BJ (cell line): ENCODE measurements around the gene PTP4A1. TPM values are rescaled to one million over a fixed set of nuclear protein-coding genes. Genes with fewer than 3 reads are reported as not detected.
A peak's percentile ranks its signal among the peaks of the same experiment; 100 is the strongest.
"Not testable (repeated sequence)": the region's sequence is repeated elsewhere in the genome, so short reads cannot be mapped to it uniquely, and the experiment has no call there.

ENCODE experiments used
- CTCF ChIA-PET: fragments of 350-600 bp; formaldehyde crosslinking; extraction: SDS; loops from one replicate; lab custom pipeline; 2021; ENCODE audit warnings: antibody characterized with exemption, inconsistent platforms; lab: Yijun Ruan, JAX
- POLR2A ChIA-PET: fragments of 300-600 bp; sonication (Branson Sonifier 250); formaldehyde crosslinking; extraction: SDS; loops from one replicate; lab custom pipeline; 2021; ENCODE audit warnings: antibody characterized with exemption; lab: Charles Lee
- DNase-seq: peaks from one replicate; pipeline ENCODE4 v3.0.0-alpha.2; 2011; ENCODE audit warnings: low read depth
- H3K27me3 ChIP-seq: 2 replicates; pipeline ENCODE4 v1.6.0; 2011; ENCODE audit warnings: low read length; ENCODE audit not compliant: control insufficient read depth, insufficient read depth
- H3K36me3 ChIP-seq: 2 replicates; pipeline ENCODE4 v1.5.1; 2011; ENCODE audit warnings: low read length; ENCODE audit not compliant: control insufficient read depth, insufficient read depth
- H3K4me3 ChIP-seq: 2 replicates; pipeline ENCODE4 v1.5.1; 2011; ENCODE audit warnings: low read depth, mild to moderate bottlenecking, control low read depth, low read length
- polyA minus RNA-seq: library from RNA; depleted of rRNA, polyadenylated mRNA; stranded (reverse); fragments of >200 nt; gene quantifications from 2 replicates; pipeline ENCODE4 v1.2.3, GENCODE V29; 2011; rRNA and poly(A)+ RNA removed
- polyA plus RNA-seq: library from polyadenylated mRNA; depleted of rRNA; stranded (reverse); fragments of >200 nt; gene quantifications from 2 replicates; pipeline ENCODE4 v1.2.3, GENCODE V29; 2011; rRNA removed
- TF ChIP-seq, protein P1 (sequence below): IDR thresholded peaks from 2 replicates; pipeline ENCODE4 v1.5.1; 2011; ENCODE audit warnings: low read depth, mild to moderate bottlenecking, control low read depth, inconsistent platforms, low read length, moderate library complexity; ENCODE audit not compliant: insufficient read depth

PTP4A1 gene
- polyA plus RNA-seq (4.4 and 15.7 TPM in 2 replicates), polyA minus RNA-seq (7.1 and 17.5 TPM in 2 replicates)

DNA sequence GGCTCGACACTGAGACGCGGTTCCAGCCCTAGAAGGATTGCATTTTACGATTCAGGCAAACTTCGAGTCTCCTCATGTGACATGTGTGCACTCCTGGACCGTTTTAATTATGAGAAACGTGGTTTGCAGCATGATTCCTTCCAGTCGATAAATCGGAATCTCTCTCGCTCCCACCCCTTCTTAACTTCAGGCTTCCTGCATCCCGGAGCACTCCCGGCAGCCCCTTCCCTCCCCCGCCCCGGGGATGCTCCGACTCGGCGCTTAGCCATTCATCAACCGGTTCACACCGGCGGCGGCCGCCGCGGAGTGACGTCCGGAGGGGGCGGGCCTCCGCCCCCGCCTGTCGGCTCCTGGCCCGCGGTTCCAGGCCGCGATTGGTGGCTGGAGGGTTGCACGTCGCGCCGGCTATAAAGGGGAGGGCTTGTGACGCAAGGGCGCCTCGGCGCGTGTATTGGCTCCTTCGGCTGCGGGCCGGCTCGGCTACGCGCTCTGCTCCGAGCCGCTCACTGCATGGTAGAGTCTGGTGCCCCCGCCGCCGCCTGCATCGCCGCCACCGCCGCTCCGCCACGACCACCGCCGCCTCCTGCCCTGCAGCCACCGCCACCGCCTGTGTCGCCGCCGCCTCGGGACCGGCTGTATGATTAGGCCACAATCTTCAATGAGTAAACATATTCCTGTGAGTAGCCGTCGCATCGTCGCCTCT lies at the start of gene PTP4A1, which contains the start of gene LOC128125822:
PTP4A1 (plus strand) TSS at position 437 of the 703 bp plus-strand sequence. CDS start 4,401 bp downstream, outside the sequence.
LOC128125822 (plus strand) TSS at position 437 of the 703 bp plus-strand sequence.
- POLR2A ChIA-PET = no interaction called here
- peak; percentile 77 for DNase-seq
- TF ChIP-seq, protein P1, sequence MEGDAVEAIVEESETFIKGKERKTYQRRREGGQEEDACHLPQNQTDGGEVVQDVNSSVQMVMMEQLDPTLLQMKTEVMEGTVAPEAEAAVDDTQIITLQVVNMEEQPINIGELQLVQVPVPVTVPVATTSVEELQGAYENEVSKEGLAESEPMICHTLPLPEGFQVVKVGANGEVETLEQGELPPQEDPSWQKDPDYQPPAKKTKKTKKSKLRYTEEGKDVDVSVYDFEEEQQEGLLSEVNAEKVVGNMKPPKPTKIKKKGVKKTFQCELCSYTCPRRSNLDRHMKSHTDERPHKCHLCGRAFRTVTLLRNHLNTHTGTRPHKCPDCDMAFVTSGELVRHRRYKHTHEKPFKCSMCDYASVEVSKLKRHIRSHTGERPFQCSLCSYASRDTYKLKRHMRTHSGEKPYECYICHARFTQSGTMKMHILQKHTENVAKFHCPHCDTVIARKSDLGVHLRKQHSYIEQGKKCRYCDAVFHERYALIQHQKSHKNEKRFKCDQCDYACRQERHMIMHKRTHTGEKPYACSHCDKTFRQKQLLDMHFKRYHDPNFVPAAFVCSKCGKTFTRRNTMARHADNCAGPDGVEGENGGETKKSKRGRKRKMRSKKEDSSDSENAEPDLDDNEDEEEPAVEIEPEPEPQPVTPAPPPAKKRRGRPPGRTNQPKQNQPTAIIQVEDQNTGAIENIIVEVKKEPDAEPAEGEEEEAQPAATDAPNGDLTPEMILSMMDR = no peak
- Histone ChIP-seq H3K4me3 (peak within 1 kb of the TSS; percentile 96), H3K36me3 (no peaks in the 10 kb centered on the region; the same call in 1 of the 2 replicates), H3K27me3 (peaks cover 4% of the 10 kb centered on the region)
- CTCF ChIA-PET = no interaction called here

DNA sequence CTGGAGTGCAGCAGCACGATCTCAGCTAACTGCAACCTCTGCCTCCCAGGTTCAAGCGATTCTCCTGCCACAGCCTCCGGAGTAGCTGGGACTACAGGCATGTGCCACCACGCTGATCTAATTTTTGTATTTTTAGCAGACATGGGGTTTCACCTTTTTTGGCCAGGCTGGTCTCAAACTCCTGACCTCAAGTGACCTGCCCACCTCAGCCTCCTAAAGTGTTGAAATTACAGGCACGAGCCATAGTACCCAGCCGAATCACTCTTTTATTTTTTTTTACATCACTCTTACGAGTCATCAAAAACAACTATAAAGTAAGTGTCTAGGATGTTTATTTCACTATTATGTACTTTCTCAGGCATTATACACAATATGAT lies 49.4 kb upstream of the PTP4A1 start:
- H3K36me3 ChIP-seq, POLR2A ChIA-PET, CTCF ChIA-PET, H3K27me3 ChIP-seq, H3K4me3 ChIP-seq, DNase-seq: not testable (repeated sequence)

DNA sequence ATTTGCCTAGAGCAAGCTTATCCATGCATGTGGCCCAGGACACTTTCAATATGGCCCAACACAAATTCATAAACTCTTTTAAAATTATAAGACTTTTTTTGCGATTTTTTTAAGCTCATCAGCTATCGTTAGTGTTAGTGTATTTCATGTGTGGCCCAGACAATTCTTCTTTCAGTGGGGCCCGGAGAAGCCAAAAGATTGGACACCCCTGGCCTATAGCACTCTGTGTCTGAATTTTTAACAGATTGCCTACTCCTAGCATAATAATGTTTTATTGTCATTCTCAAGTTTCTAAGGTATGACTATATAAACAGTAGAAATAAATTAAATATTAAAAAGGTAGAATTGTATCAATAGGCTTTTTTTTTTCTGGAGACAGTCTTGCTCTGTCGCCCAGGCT lies 48.6 kb upstream of the PTP4A1 start:
- POLR2A ChIA-PET = no interaction called here
- Histone ChIP-seq H3K36me3 (no peaks in the 10 kb centered on the region), H3K4me3 (no peak overlapping the region), H3K27me3 (no peaks in the 10 kb centered on the region)
- TF ChIP-seq, protein P1 = no peak
- DNase-seq = no peak
- CTCF ChIA-PET = no interaction called here

DNA sequence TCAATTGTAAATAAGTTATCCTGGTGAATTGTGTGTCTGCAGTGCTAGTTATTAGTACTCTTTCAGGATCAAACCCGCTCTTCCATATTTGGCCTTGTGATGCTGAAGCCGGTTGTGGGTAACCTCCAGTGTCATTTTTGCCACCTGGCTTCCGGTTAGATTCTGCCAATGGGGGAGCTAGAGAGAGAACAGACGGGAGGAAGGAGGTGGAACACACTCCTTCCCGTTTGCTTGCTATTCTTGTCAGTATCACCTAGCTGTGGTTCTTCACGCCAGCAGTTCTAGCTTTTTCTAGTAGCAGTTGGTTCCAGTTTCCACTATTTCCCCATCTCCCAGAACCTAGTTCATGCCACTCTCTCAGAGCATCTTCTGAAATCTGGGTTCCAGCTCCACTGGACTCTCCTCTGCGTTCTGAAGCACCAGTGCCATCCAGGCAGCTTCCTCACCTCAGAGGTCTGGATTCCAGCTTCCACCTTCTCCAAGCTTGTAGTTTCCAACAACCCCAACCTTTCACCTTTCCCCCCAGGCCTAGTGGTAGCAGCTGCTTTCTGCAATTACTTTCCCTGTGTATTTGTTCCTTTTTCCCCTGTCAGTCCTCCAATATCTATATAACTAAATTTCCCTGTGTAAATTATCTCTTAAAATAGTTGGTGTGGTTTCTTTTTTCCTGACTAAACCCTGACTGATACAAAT lies 46.9 kb upstream of the PTP4A1 start:
- CTCF ChIA-PET = no interaction called here
- H3K27me3 ChIP-seq = no peaks in the 10 kb centered on the region
- no peaks in the 10 kb centered on the region for H3K36me3 ChIP-seq
- no peak for DNase-seq
- H3K4me3 ChIP-seq = no peak overlapping the region
- POLR2A ChIA-PET = no interaction called here
- TF ChIP-seq, protein P1 = no peak

DNA sequence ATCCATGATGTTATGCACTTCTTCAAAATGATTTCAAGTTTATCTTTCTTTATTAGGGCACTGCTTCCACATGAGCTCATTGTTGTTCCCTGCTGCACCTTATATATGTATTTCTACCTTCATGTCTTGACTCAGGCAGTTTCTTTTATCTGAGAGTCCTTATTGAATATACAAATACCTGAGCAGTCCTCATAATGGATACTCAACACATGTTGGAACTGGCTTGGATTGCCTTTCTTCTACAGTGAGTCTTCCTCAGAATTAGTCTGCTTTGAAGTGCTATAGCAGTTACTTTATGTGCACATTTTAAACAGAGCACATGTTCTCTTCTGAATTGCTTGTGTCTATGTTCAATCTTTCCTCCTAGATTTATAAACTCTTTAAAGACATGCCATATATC lies 45.3 kb upstream of the PTP4A1 start:
- Histone ChIP-seq H3K36me3 (no peaks in the 10 kb centered on the region), H3K27me3 (no peaks in the 10 kb centered on the region), H3K4me3 (no peak overlapping the region)
- no peak for DNase-seq
- TF ChIP-seq, protein P1 = no peak
- CTCF ChIA-PET = interaction anchor here (0.6 kb wide), 1 partner anchor 239 kb away, joined by 4 read pairs; no protein-coding TSS in a partner anchor
- POLR2A ChIA-PET = no interaction called here
